ENCODE measurements around the gene PRPF40A.

DNA sequence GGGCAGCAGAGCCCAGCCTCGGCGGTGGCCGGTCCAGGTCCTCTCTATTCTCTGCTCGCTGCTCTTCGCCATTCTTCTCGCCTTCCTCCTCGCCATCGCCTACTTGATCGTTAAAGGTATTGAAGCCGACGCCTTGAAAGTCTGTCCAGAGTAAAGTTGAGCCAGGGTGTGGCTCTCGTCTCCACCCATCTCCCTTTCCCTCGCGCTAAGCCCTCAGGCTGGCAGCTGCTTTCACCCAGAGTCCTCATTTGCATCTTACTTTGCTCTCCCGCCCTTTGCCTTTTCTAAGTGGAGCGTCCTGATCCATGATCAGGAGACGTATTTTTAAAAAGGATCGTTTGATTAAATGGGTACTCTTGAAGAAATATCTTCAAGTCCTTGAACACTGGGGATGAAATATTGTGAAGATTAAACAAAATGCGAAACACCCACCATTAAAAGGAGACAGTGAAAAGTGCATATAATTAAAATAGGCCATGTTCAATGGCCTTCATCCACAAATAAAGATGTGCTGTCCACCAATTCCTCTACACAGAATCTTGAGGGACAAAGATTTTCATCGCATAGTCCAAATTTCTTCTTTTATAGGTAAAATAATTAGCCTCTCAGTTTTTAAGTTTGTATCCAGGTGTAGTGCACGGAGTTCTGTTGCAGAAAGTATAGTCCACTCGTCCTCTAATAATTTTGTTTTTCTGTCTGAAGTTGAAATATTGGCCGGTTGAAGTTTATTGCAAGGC is 1.8 kb upstream of the PRPF40A start:
- TF ChIP-seq POLR2A (IDR thresholded peaks at IDR 0.05; ENCODE audit: low read length) (peak; percentile 78), GATA1 (IDR thresholded peaks at IDR 0.05; ENCODE audit: low read depth, low read length) (no peak)

All from erythroblast (primary cell).